ENCODE measurements around the gene RFFL.

Gene RFFL

DNA sequence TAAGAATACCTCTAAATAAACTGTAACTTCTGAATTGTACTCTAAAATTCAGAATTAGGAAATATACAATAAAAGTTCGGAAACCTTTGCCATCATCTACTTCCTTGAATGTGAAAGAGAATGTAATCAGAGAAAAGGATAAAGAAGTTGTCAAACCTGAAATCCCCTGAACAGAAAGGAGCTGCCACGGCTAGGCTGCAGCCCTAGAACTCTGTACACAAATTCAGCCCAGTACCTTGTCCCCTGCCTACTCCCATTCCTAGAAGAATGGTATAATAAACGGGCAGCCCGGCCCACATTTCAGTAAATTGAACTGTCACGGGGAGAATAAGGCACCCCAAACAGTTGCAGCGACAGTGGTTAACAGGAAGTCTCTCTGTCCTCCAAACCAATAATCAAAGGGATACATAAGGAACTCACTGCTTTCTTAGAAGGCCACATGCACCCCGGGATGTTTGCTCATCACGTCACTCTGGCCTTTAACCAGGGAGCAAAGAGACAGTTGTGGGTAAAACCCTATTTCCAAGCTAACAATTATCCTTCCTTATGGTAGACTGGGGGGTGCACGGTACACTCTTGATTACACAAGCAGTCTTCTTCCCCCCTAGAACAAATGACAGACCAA lies 24.3 kb upstream of the RFFL start:
- Histone ChIP-seq H3K9me2 (replicated peaks; ENCODE audit: control insufficient read depth, low read length) (no peaks in the 10 kb centered on the region), H3K36me3 (ENCODE audit: control insufficient read depth, low read length) (no peaks in the 10 kb centered on the region), H4K20me1 (ENCODE audit: control insufficient read depth, insufficient read depth, low read depth, low read length) (no peaks in the 10 kb centered on the region), H3K4me2 (ENCODE audit: low read length) (peak overlapping the region; percentile 89), H3K79me2 (ENCODE audit: control insufficient read depth, low read length) (no peaks in the 10 kb centered on the region; the same call in 1 of the 2 replicates), H3K27me3 (ENCODE audit: control insufficient read depth, low read length) (no peaks in the 10 kb centered on the region), H3K27ac (ENCODE audit: low read depth, low read length) (no peak overlapping the region), H3K9me3 (ENCODE audit: control insufficient read depth, insufficient read depth, low read length) (no peaks in the 10 kb centered on the region), H3K4me1 (ENCODE audit: control insufficient read depth, low read length) (peaks cover 24% of the 10 kb centered on the region), H3K4me3 (ENCODE audit: low read length) (peak overlapping the region; percentile 78), H3F3A (ENCODE audit: control insufficient read depth, insufficient read depth) (peaks cover 10% of the 10 kb centered on the region; the same call in 1 of the 2 replicates)
- TF ChIP-seq, protein P1, sequence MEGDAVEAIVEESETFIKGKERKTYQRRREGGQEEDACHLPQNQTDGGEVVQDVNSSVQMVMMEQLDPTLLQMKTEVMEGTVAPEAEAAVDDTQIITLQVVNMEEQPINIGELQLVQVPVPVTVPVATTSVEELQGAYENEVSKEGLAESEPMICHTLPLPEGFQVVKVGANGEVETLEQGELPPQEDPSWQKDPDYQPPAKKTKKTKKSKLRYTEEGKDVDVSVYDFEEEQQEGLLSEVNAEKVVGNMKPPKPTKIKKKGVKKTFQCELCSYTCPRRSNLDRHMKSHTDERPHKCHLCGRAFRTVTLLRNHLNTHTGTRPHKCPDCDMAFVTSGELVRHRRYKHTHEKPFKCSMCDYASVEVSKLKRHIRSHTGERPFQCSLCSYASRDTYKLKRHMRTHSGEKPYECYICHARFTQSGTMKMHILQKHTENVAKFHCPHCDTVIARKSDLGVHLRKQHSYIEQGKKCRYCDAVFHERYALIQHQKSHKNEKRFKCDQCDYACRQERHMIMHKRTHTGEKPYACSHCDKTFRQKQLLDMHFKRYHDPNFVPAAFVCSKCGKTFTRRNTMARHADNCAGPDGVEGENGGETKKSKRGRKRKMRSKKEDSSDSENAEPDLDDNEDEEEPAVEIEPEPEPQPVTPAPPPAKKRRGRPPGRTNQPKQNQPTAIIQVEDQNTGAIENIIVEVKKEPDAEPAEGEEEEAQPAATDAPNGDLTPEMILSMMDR (IDR thresholded peaks at IDR 0.05; ENCODE audit: low read depth, low read length, poor library complexity, severe bottlenecking) = no peak

DNA sequence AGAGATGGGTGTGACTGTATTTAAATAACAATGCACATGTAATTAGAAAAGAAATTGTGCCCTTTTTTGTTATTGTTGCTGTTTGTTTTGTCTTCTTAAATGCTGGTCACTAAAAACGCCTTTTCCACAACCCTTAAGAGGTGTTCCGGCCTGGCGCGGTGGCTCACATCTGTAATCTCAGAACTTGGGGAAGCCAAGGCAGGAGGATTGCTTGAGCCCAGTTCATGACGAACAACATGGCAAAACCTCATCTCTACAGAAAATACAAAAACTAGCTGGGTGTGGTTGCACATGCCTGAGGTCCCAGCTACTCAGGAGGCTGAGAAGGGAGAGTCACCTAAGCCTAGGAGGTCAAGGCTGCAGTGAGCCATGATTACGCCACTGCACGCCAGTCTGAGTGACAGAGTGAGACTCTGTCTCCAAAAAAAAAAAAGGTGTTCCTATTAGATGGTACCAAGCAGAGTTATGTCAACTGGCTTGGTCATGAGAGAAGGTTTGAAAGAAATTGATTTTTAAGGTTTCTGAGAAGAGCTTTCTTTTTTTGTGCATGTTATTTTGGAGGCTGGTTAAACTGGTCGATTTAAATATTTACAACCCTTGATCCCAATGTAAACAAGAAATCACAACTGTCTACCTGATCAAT lies 23.5 kb upstream of the RFFL start:
- H3K27me3 ChIP-seq (ENCODE audit: control insufficient read depth, low read length) = no peaks in the 10 kb centered on the region
- no peaks in the 10 kb centered on the region for H3K36me3 ChIP-seq (ENCODE audit: control insufficient read depth, low read length)
- H3K27ac ChIP-seq (ENCODE audit: low read depth, low read length) = no peak overlapping the region
- no peaks in the 10 kb centered on the region for H3K9me2 ChIP-seq (replicated peaks; ENCODE audit: control insufficient read depth, low read length)
- no peaks in the 10 kb centered on the region for H4K20me1 ChIP-seq (ENCODE audit: control insufficient read depth, insufficient read depth, low read depth, low read length)
- no peaks in the 10 kb centered on the region; the same call in 1 of the 2 replicates for H3K79me2 ChIP-seq (ENCODE audit: control insufficient read depth, low read length)
- peaks cover 32% of the 10 kb centered on the region for H3K4me1 ChIP-seq (ENCODE audit: control insufficient read depth, low read length)
- H3K9me3 ChIP-seq (ENCODE audit: control insufficient read depth, insufficient read depth, low read length) = no peaks in the 10 kb centered on the region
- H3F3A ChIP-seq (ENCODE audit: control insufficient read depth, insufficient read depth) = peaks cover 10% of the 10 kb centered on the region; the same call in 1 of the 2 replicates
- TF ChIP-seq, protein P1 (IDR thresholded peaks at IDR 0.05; ENCODE audit: low read depth, low read length, poor library complexity, severe bottlenecking) = no peak
- TF ChIP-seq EZH2phosphoT487 (IDR thresholded peaks at IDR 0.05; ENCODE audit: borderline replicate concordance, low read length) = no peak
- H3K4me3 ChIP-seq (ENCODE audit: low read length) = 0 out of 2 replicates have a peak overlapping the region, but pooled peaks have one; percentile 78
- H3K4me2 ChIP-seq (ENCODE audit: low read length) = peak overlapping the region; percentile 89; the same call in 1 of the 2 replicates

DNA sequence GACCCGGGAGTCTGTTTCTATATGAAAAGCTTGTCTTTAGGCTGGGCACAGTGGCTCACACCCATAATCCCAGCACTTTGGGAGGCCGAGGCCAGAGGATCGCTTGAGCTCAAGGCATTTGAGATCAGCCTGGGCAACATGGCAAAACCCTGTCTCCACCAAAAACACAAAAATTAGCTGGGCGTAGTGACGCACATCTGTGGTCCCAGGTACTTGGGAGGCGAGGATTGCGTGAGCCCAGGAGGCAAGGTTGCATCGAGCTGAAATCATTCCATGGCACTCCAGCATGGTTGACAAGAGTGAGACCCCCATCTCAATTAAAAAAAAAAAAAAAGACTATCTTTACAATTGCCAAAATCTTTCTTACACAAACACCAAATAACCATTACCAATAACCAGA lies 22.7 kb upstream of the RFFL start:
- no peaks in the 10 kb centered on the region for H3K9me3 ChIP-seq (ENCODE audit: control insufficient read depth, insufficient read depth, low read length)
- H3K4me2 ChIP-seq (ENCODE audit: low read length) = no peak overlapping the region
- TF ChIP-seq, protein P1 (IDR thresholded peaks at IDR 0.05; ENCODE audit: low read depth, low read length, poor library complexity, severe bottlenecking) = no peak
- no peak for TF ChIP-seq EZH2phosphoT487 (IDR thresholded peaks at IDR 0.05; ENCODE audit: borderline replicate concordance, low read length)
- H3K4me3 ChIP-seq (ENCODE audit: low read length) = no peak overlapping the region
- H3K9me2 ChIP-seq (replicated peaks; ENCODE audit: control insufficient read depth, low read length) = no peaks in the 10 kb centered on the region
- no peak overlapping the region for H3K27ac ChIP-seq (ENCODE audit: low read depth, low read length)
- H3K4me1 ChIP-seq (ENCODE audit: control insufficient read depth, low read length) = peaks cover 40% of the 10 kb centered on the region
- no peaks in the 10 kb centered on the region for H3K27me3 ChIP-seq (ENCODE audit: control insufficient read depth, low read length)
- no peaks in the 10 kb centered on the region for H3K36me3 ChIP-seq (ENCODE audit: control insufficient read depth, low read length)
- H3K79me2 ChIP-seq (ENCODE audit: control insufficient read depth, low read length) = no peaks in the 10 kb centered on the region; the same call in 1 of the 2 replicates
- no peaks in the 10 kb centered on the region for H4K20me1 ChIP-seq (ENCODE audit: control insufficient read depth, insufficient read depth, low read depth, low read length)
- peaks cover 10% of the 10 kb centered on the region; the same call in 1 of the 2 replicates for H3F3A ChIP-seq (ENCODE audit: control insufficient read depth, insufficient read depth)
